Pancreas (tissue), 10 donors: ENCODE measurements around the gene FAM83F. TPM values are rescaled to one million over a fixed set of nuclear protein-coding genes. Genes with fewer than 3 reads are reported as not detected.

Experiments
- ATAC-seq, 4 donors: fragments of 200-7000 bp; cut with Tn5 transposase; one replicate each; pipeline versions ENCODE4 v1.8.0 to v1.9.1; 2020; ENCODE audit warnings: mild to moderate bottlenecking in 4 of 4, moderate library complexity in 4 of 4
- DNase-seq, 6 donors: peaks; one replicate each; pipeline ENCODE4 v3.0.0-alpha.2; 2020
- FAIRE-seq: peaks from 2 replicates; lab custom pipeline; 2012; peaks lifted over from hg19 to GRCh38; lab: Jason Lieb, UNC
- H3K27ac ChIP-seq, 4 donors: fragments of 200-600 bp; sonication (generic); 1 replicate in 3 of 4; 2 replicates in 1 of 4; pipeline versions ENCODE4 v1.5.0 to v1.8.0; 2020
- H3K27me3 ChIP-seq, 4 donors: fragments of 200-600 bp; one replicate each; pipeline ENCODE4 v1.8.0; 2021
- H3K36me3 ChIP-seq, 3 donors: fragments of 200-600 bp; sonication (generic) in 1 of 3; one replicate each; pipeline versions ENCODE4 v1.5.0 to v1.8.0; 2020 to 2021
- H3K4me1 ChIP-seq, 3 donors: fragments of 200-600 bp; one replicate each; pipeline ENCODE4 v1.8.0; 2021
- H3K4me3 ChIP-seq, 4 donors: fragments of 200-600 bp; sonication (generic) in 2 of 4; one replicate each; pipeline versions ENCODE4 v1.5.0 to v1.8.0; 2020 to 2021
- H3K9me3 ChIP-seq, 4 donors: fragments of 200-600 bp; one replicate each; pipeline ENCODE4 v1.8.0; 2021
- WGBS, 2 donors: extraction: QIAGEN DNeasy Blood & Tissue Kit; methylation state at CpG; one replicate each; pipeline ENCODE4 v1.1.7; 2013; 5-methylcytosine and 5-hydroxymethylcytosine counted together
- intact Hi-C, 3 donors: fragments of 100-400 bp; cut with DNase I; formaldehyde crosslinking; loops; one replicate each; pipeline versions ENCODE4 v1.11.1 to v1.14.2; 2022
- polyA plus RNA-seq, 2 donors: library from polyadenylated mRNA; stranded (reverse); fragments of 200-250 nt; gene quantifications; one replicate each; pipeline ENCODE4 v1.2.3, GENCODE V29; 2013
- total RNA-seq, 6 donors: library from RNA; stranded (reverse); fragmentation: NEBNext Ultra II Directional in 4 of 6; extraction: Animal tissue kit (Norgen Biotek cat#: 25700) in 4 of 6; gene quantifications; one replicate each; pipeline versions ENCODE4 v1.2.1 to v1.2.4, GENCODE V29; 2021 to 2023
- TF ChIP-seq, protein P1 (sequence below), 4 donors: fragments of 200-600 bp; sonication (generic) in 3 of 4; IDR thresholded peaks; one replicate each; pipeline versions ENCODE4 v1.5.0 to v1.8.0; 2021; ENCODE audit warnings: antibody characterized with exemption in 4 of 4
- donor health status: healthy with polysubstance abuse.
- donor health status: DM: no; HTN: no; CAD: no; lungs with moderate emphysema.
- donor health status: DM: no; HTN: no; CAD: no.
- donor health status: control.
- donor health status: control.
- donor health status: Bipolar disorder and iron deficiency.
- donor health status: DM: yes; HTN: yes; CAD: no.
- donor health status: DM: no; HTN: no; CAD: no.
- donor health status: DM: no; HTN: no; CAD: no.
- donor health status: DM: yes; HTN: yes; CAD: no.

Gene FAM83F
- total and polyA plus RNA-seq, 8 donors: 4.9 to 19.8 (median 15.5) TPM

DNA sequence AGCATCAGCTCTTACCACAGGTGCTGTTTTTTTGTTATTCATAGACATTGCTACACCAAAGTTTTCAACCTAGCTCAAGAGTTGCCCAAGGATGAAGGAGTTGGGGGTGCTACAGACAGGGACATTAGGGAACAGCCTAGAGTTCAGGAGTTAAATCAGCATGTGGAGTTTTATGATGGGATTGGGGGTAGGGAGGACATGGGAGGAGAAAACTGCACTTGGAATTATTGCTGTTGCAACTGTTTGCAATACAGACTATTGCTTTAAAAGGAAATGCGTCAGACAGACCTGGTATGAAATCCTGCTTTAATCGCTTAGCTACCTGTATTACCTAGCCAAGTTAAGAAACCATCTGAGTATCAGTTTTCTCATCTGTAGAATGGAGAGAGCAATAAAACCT, 28.3 kb upstream of the FAM83F start:
- FAIRE-seq (no peak), ATAC-seq (no peak), DNase-seq (no peak)
- Histone ChIP-seq H3K4me3 (no peak overlapping the region), H3K4me1 (peaks cover 0 to 7% (median 0%) of the 10 kb centered on the region in 3 donors), H3K36me3 (no peaks in the 10 kb centered on the region), H3K27ac (peak overlapping the region in 2 of 4 donors; percentile 16 to 29), H3K27me3 (no peaks in the 10 kb centered on the region), H3K9me3 (no peaks in the 10 kb centered on the region)
- WGBS, 2 donors: 91% methylated on average over 2 of the region's 2 CpGs
- intact Hi-C loops: no loop called here
- TF ChIP-seq, protein P1, sequence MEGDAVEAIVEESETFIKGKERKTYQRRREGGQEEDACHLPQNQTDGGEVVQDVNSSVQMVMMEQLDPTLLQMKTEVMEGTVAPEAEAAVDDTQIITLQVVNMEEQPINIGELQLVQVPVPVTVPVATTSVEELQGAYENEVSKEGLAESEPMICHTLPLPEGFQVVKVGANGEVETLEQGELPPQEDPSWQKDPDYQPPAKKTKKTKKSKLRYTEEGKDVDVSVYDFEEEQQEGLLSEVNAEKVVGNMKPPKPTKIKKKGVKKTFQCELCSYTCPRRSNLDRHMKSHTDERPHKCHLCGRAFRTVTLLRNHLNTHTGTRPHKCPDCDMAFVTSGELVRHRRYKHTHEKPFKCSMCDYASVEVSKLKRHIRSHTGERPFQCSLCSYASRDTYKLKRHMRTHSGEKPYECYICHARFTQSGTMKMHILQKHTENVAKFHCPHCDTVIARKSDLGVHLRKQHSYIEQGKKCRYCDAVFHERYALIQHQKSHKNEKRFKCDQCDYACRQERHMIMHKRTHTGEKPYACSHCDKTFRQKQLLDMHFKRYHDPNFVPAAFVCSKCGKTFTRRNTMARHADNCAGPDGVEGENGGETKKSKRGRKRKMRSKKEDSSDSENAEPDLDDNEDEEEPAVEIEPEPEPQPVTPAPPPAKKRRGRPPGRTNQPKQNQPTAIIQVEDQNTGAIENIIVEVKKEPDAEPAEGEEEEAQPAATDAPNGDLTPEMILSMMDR (IDR thresholded peaks at IDR 0.05): no peak

GRCh38 chr22:39967103-39967829, 27.5 kb upstream of the FAM83F start:
- Histone ChIP-seq H3K4me3 (no peak overlapping the region), H3K27me3 (no peaks in the 10 kb centered on the region), H3K9me3 (no peaks in the 10 kb centered on the region), H3K4me1 (peaks cover 0 to 7% (median 0%) of the 10 kb centered on the region in 3 donors), H3K36me3 (no peaks in the 10 kb centered on the region), H3K27ac (peak overlapping the region in 3 of 4 donors; percentile 16 to 43 (median 29))
- no peak for FAIRE-seq
- intact Hi-C loops: no loop called here
- WGBS, 2 donors: 43 to 47% methylated on average over 9 of the region's 9 CpGs
- peak in 1 of 6 donors; percentile 60 for DNase-seq
- TF ChIP-seq, protein P1 (IDR thresholded peaks at IDR 0.05): no peak
- ATAC-seq: peak; percentile 59 to 82 (median 78)

DNA sequence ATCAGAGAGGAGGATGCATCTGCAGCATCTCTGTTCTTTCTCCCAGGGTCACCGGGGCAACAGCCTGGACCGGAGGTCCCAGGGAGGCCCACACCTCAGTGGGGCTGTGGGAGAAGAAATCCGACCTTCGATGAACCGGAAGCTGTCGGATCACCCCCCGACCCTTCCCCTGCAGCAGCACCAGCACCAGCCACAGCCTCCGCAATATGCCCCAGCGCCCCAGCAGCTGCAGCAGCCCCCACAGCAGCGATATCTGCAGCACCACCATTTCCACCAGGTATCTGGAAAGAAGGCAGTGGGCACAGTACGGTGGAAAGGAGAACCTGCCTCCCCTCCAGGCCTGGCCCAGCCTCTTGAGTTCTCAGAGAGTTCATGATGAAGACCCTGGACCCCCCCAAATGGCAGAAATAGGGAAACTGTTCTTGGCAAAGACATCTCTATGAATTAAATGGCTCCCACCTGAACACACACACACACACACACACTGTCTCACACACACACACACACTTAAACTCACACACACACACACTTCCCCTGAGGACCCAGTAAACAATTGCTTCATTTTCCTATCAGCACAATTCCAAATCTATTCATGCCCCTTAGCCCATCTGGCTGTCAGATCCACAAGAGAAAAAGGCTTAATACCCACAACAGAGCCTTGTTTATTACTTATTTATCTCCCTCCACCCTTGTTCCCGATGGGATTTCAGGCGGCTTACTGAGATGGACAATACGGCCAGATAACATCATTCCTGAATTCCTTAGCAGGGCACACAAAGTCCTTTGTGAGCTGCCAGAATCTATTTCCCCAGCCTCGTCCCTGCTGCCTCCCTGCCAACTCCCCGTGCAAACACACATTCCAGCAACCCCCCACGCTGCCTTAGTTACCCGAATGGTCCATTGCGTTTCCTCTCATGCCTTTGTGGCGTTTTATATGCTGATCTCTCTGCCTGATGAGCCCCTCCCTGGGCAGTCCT, 26.5 kb upstream of the FAM83F start:
- 67 to 70% methylated on average over 20 of the region's 20 CpGs for WGBS, 2 donors
- ATAC-seq: peak; percentile 16 to 73 (median 66)
- H3K27me3 ChIP-seq: no peaks in the 10 kb centered on the region
- no peak overlapping the region for H3K4me3 ChIP-seq
- intact Hi-C loops: no loop called here
- no peaks in the 10 kb centered on the region for H3K36me3 ChIP-seq
- FAIRE-seq: no peak
- no peaks in the 10 kb centered on the region for H3K9me3 ChIP-seq
- TF ChIP-seq, protein P1 (IDR thresholded peaks at IDR 0.05): no peak
- H3K4me1 ChIP-seq: peaks cover 0 to 7% (median 0%) of the 10 kb centered on the region in 3 donors
- H3K27ac ChIP-seq: peak overlapping the region; percentile 17 to 54 (median 44)
- DNase-seq: peak in 3 of 6 donors; percentile 45 to 55 (median 46)

DNA sequence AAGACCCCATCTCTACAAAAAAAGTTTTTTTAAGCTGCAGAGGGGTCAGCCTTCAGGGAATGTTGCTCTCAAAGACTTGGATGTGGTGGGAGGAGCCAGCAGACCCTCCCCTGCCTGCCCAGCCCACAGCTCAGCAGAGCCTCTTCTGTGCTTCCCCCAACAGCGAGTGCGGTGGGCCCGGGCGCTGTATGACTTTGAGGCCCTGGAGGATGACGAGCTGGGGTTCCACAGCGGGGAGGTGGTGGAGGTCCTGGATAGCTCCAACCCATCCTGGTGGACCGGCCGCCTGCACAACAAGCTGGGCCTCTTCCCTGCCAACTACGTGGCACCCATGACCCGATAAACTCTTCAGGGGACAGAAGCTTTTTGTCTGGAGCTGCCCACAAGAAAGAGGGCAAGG, 24.0 kb upstream of the FAM83F start:
- Histone ChIP-seq H3K36me3 (no peaks in the 10 kb centered on the region), H3K4me1 (peaks cover 0 to 7% (median 0%) of the 10 kb centered on the region in 3 donors), H3K27ac (no peak overlapping the region), H3K4me3 (no peak overlapping the region), H3K9me3 (no peaks in the 10 kb centered on the region), H3K27me3 (no peaks in the 10 kb centered on the region)
- no peak for ATAC-seq
- FAIRE-seq: no peak
- TF ChIP-seq, protein P1 (IDR thresholded peaks at IDR 0.05): no peak
- intact Hi-C loops: no loop called here
- 92 to 95% methylated on average over 10 of the region's 10 CpGs for WGBS, 2 donors
- no peak for DNase-seq
